Esophagus squamous epithelium (tissue), 4 donors: ENCODE data around the gene SPRED1.

Experiments used
- POLR2A ChIP-seq, 4 donors: fragments of 450-650 bp; IDR thresholded peaks; one replicate each; pipeline ENCODE4 v1.6.1; 2017; ENCODE audit warnings: antibody characterized with exemption in 4 of 4, mild to moderate bottlenecking in 4 of 4, moderate library complexity in 3 of 4
- TF ChIP-seq, protein P1 (sequence below), 6 experiments: fragments of 450-650 bp in 4 of 6; fragments of 200-600 bp in 2 of 6; sonication (generic) in 2 of 6; IDR thresholded peaks; one replicate each; pipeline ENCODE4 v1.5.1; 2016 to 2019; ENCODE audit warnings: antibody characterized with exemption in 6 of 6, mild to moderate bottlenecking in 4 of 6, moderate library complexity in 4 of 6

DNA sequence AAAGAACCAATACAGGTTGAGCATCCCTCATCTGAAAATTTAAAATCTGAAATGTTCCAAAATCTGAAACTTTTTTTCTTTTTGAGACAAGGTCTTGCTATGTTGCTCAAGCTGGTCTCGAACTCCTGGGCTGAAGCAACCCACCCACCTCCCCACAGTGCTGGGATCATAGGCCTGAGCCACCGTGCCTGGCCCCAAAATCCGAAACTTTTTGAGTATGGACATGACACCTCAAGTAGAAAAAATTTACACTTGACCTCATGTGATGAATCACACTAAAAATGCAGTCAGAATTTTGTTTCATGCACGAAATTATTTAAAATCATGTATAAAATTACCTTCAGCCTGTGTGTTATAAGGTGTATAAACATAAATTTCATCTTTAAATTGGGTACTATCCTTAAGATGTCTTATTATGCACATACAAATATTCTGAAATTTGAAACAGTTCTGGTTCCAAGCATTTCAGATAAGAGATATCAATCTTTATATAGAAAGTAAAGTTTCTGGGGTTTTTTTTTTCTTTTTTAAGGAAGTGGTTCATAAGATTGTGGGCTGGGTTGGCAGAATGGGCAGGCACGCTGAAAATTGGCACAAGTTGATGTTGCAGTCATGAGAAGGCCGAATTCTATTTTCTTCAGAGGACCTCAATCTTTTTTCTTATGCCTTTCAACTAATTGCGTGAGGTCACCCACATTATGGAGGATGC, 72.5 kb downstream of the SPRED1 start:
- TF ChIP-seq, protein P1, sequence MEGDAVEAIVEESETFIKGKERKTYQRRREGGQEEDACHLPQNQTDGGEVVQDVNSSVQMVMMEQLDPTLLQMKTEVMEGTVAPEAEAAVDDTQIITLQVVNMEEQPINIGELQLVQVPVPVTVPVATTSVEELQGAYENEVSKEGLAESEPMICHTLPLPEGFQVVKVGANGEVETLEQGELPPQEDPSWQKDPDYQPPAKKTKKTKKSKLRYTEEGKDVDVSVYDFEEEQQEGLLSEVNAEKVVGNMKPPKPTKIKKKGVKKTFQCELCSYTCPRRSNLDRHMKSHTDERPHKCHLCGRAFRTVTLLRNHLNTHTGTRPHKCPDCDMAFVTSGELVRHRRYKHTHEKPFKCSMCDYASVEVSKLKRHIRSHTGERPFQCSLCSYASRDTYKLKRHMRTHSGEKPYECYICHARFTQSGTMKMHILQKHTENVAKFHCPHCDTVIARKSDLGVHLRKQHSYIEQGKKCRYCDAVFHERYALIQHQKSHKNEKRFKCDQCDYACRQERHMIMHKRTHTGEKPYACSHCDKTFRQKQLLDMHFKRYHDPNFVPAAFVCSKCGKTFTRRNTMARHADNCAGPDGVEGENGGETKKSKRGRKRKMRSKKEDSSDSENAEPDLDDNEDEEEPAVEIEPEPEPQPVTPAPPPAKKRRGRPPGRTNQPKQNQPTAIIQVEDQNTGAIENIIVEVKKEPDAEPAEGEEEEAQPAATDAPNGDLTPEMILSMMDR (IDR thresholded peaks at IDR 0.05) = no peak
- no peak for TF ChIP-seq POLR2A (IDR thresholded peaks at IDR 0.05)
